Karpas-422 (cell line): ENCODE data around the gene ENOX1. TPM values are rescaled to one million over a fixed set of nuclear protein-coding genes. Genes with fewer than 3 reads are reported as not detected.

Experiments used
- DNase-seq: peaks from one replicate; pipeline ENCODE4 v3.0.0-alpha.2; 2015
- H2AFZ ChIP-seq: fragments of 200-600 bp; sonication (generic); 2 replicates; pipeline ENCODE4 v1.6.1; 2014; ENCODE audit warnings: antibody characterized with exemption, low read length, mixed read lengths
- H3K27ac ChIP-seq: fragments of 200-600 bp; sonication (generic); 2 replicates; pipeline ENCODE4 v1.5.1; 2014; ENCODE audit warnings: mild to moderate bottlenecking, low read length, moderate library complexity
- H3K27me3 ChIP-seq: fragments of 200-600 bp; sonication (generic); 2 replicates; pipeline ENCODE4 v1.6.1; 2014; ENCODE audit warnings: low read length, mixed read lengths
- H3K36me3 ChIP-seq: fragments of 200-600 bp; sonication (generic); 2 replicates; pipeline ENCODE4 v1.6.1; 2014; ENCODE audit warnings: low read length, mixed read lengths; ENCODE audit not compliant: insufficient read depth
- H3K4me1 ChIP-seq: fragments of 200-600 bp; sonication (generic); 2 replicates; pipeline ENCODE4 v1.6.1; 2014; ENCODE audit warnings: mild to moderate bottlenecking, low read length, mixed read lengths
- H3K4me2 ChIP-seq: fragments of 200-600 bp; sonication (generic); 2 replicates; pipeline ENCODE4 v1.6.1; 2014; ENCODE audit warnings: low read length, low read depth, mild to moderate bottlenecking; ENCODE audit not compliant: poor library complexity, severe bottlenecking
- H3K4me3 ChIP-seq: fragments of 200-600 bp; sonication (generic); 2 replicates; pipeline ENCODE4 v1.5.1; 2014; ENCODE audit warnings: mild to moderate bottlenecking, antibody characterized with exemption, low read length, mixed read lengths
- H3K79me2 ChIP-seq: fragments of 200-600 bp; sonication (generic); 2 replicates; pipeline ENCODE4 v1.6.1; 2014; ENCODE audit warnings: mild to moderate bottlenecking, low read length, mixed read lengths
- H3K9ac ChIP-seq: fragments of 200-600 bp; sonication (generic); 2 replicates; pipeline ENCODE4 v1.6.0; 2014; ENCODE audit warnings: low read length
- H3K9me2 ChIP-seq: fragments of 200-600 bp; sonication (generic), shearing (Covaris generic); replicated peaks from 2 replicates; pipeline ENCODE4 v1.6.0; 2014; ENCODE audit warnings: mild to moderate bottlenecking, low read length, moderate library complexity; ENCODE audit not compliant: insufficient read depth
- H3K9me3 ChIP-seq: fragments of 300-700, 200-600 bp; sonication (generic); 2 replicates; pipeline ENCODE4 v1.6.1; 2014; ENCODE audit warnings: low read length, mixed read lengths
- H4K20me1 ChIP-seq: fragments of 200-600 bp; sonication (generic); 2 replicates; pipeline ENCODE4 v1.6.1; 2014; ENCODE audit warnings: mild to moderate bottlenecking, antibody characterized with exemption, low read length, low read depth; ENCODE audit not compliant: insufficient read depth
- total RNA-seq: library from RNA; depleted of rRNA; stranded (reverse); fragments of >200 nt; shearing (Covaris generic); gene quantifications from 2 replicates; pipeline ENCODE4 v1.2.3, GENCODE V29; 2014; ENCODE audit warnings: low replicate concordance

The ENOX1 gene
- total RNA-seq, 1 experiment from 2014 or later: not detected

GRCh38 chr13:43543331-43543730, 243.4 kb downstream of the ENOX1 start:
- no peak for DNase-seq
- no peaks in the 10 kb centered on the region for H3K36me3 ChIP-seq
- H3K4me1 ChIP-seq: no peaks in the 10 kb centered on the region
- no peak overlapping the region for H3K4me2 ChIP-seq
- no peak overlapping the region for H2AFZ ChIP-seq
- no peaks in the 10 kb centered on the region for H3K9me2 ChIP-seq
- H4K20me1 ChIP-seq: no peaks in the 10 kb centered on the region
- H3K27me3 ChIP-seq: no peaks in the 10 kb centered on the region
- H3K4me3 ChIP-seq: no peak overlapping the region
- H3K9me3 ChIP-seq: no peaks in the 10 kb centered on the region
- H3K27ac ChIP-seq: no peak overlapping the region
- no peaks in the 10 kb centered on the region for H3K79me2 ChIP-seq
- no peak overlapping the region for H3K9ac ChIP-seq

DNA sequence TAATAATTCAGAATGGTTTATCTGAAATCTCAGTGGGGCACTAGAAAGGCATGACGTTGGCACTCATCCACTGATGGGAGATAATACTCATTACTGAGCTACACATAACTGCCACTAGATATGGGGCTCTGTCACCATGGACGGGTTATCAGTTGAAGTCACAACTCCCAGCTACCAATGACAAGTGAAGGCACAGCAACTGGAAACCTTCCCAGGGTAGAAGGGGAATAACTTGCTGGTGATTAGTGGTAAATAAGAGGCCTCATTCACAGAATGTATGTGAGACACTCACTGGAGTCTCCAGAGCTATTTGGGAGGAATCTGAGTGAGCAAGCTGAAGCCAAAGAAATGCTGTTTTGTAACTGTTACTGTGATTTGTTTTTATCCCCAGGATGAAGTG, 249.6 kb downstream of the ENOX1 start:
- no peak overlapping the region for H2AFZ ChIP-seq
- no peaks in the 10 kb centered on the region for H3K36me3 ChIP-seq
- no peak overlapping the region for H3K4me3 ChIP-seq
- H3K4me2 ChIP-seq: no peak overlapping the region
- no peaks in the 10 kb centered on the region for H3K4me1 ChIP-seq
- H3K9me2 ChIP-seq: no peaks in the 10 kb centered on the region
- no peaks in the 10 kb centered on the region for H3K9me3 ChIP-seq
- H3K79me2 ChIP-seq: no peaks in the 10 kb centered on the region
- no peaks in the 10 kb centered on the region for H3K27me3 ChIP-seq
- H4K20me1 ChIP-seq: no peaks in the 10 kb centered on the region
- no peak overlapping the region for H3K9ac ChIP-seq
- no peak overlapping the region for H3K27ac ChIP-seq
- DNase-seq: no peak

- Histone ChIP-seq H3K9me2 (no peaks in the 10 kb centered on the region), H2AFZ (no peak overlapping the region), H3K27ac (no peak overlapping the region)
These were observed 257.0 kb downstream of the ENOX1 start for GRCh38 chr13:43529796-43530195.

DNA sequence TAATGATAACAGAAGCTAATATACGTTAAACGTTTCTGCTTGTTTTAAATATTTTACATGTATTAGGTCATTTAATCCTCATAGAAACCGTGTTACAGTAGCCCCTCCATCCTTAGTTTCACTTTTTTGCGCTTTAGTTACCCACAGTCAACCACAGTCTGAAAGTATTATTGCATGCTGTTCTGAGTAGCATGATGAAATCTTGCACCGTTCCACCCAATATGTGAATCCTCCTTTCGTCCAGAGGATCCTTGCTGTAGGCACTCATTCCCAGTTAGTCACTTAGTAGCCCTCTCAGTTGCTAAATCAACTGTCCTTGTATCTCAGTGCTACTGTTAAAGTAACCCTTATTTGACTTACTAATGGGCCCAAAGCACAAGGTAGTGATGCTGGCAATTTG, 257.8 kb downstream of the ENOX1 start:
- H3K27ac ChIP-seq: no peak overlapping the region
- H2AFZ ChIP-seq: no peak overlapping the region
- no peaks in the 10 kb centered on the region for H3K27me3 ChIP-seq
- no peak overlapping the region for H3K4me3 ChIP-seq
- no peaks in the 10 kb centered on the region for H4K20me1 ChIP-seq
- no peak overlapping the region for H3K9ac ChIP-seq
- no peaks in the 10 kb centered on the region for H3K9me3 ChIP-seq
- H3K4me2 ChIP-seq: no peak overlapping the region
- no peaks in the 10 kb centered on the region for H3K79me2 ChIP-seq
- DNase-seq: no peak
- H3K9me2 ChIP-seq: no peaks in the 10 kb centered on the region
- H3K4me1 ChIP-seq: no peaks in the 10 kb centered on the region
- H3K36me3 ChIP-seq: no peaks in the 10 kb centered on the region

More at GRCh38 chr13:43529796-43530195, 257.0 kb downstream of the ENOX1 start:
- H3K79me2 ChIP-seq: no peaks in the 10 kb centered on the region
- no peaks in the 10 kb centered on the region for H3K27me3 ChIP-seq
- no peak overlapping the region for H3K4me3 ChIP-seq
- no peak for DNase-seq
- no peaks in the 10 kb centered on the region for H3K36me3 ChIP-seq
- no peaks in the 10 kb centered on the region for H3K4me1 ChIP-seq
- H3K9me3 ChIP-seq: no peaks in the 10 kb centered on the region
- no peak overlapping the region for H3K4me2 ChIP-seq
- H4K20me1 ChIP-seq: no peaks in the 10 kb centered on the region
- H3K9ac ChIP-seq: no peak overlapping the region

- no peaks in the 10 kb centered on the region for H3K36me3 ChIP-seq
- H3K9ac ChIP-seq: no peak overlapping the region
- H2AFZ ChIP-seq: no peak overlapping the region
- H3K27ac ChIP-seq: no peak overlapping the region
- no peaks in the 10 kb centered on the region for H3K79me2 ChIP-seq
- H3K9me3 ChIP-seq: no peaks in the 10 kb centered on the region
- no peaks in the 10 kb centered on the region for H3K27me3 ChIP-seq
- H3K4me3 ChIP-seq: no peak overlapping the region
- no peak overlapping the region for H3K4me2 ChIP-seq
- no peaks in the 10 kb centered on the region for H4K20me1 ChIP-seq
- no peaks in the 10 kb centered on the region for H3K4me1 ChIP-seq
- H3K9me2 ChIP-seq: no peaks in the 10 kb centered on the region
- DNase-seq: no peak
These were observed 264.0 kb downstream of the ENOX1 start for GRCh38 chr13:43522788-43523187.

- Histone ChIP-seq H3K9me2 (no peaks in the 10 kb centered on the region), H3K4me2 (no peak overlapping the region), H3K36me3 (no peaks in the 10 kb centered on the region), H3K27ac (no peak overlapping the region), H3K4me3 (no peak overlapping the region), H4K20me1 (no peaks in the 10 kb centered on the region), H3K27me3 (no peaks in the 10 kb centered on the region), H3K9me3 (no peaks in the 10 kb centered on the region), H3K9ac (no peak overlapping the region), H3K79me2 (no peaks in the 10 kb centered on the region), H2AFZ (no peak overlapping the region), H3K4me1 (no peaks in the 10 kb centered on the region)
- DNase-seq: no peak
These were observed 266.4 kb downstream of the ENOX1 start for GRCh38 chr13:43520351-43520750.

- Histone ChIP-seq H3K4me2 (no peak overlapping the region), H4K20me1 (no peaks in the 10 kb centered on the region), H3K36me3 (no peaks in the 10 kb centered on the region), H3K4me3 (no peak overlapping the region), H3K79me2 (no peaks in the 10 kb centered on the region), H2AFZ (no peak overlapping the region), H3K9me2 (no peaks in the 10 kb centered on the region), H3K9me3 (no peaks in the 10 kb centered on the region), H3K4me1 (no peaks in the 10 kb centered on the region), H3K9ac (no peak overlapping the region), H3K27me3 (no peaks in the 10 kb centered on the region), H3K27ac (no peak overlapping the region)
- DNase-seq: no peak
These were observed 267.9 kb downstream of the ENOX1 start for GRCh38 chr13:43518833-43519232.

GRCh38 chr13:43516401-43516833, 270.4 kb downstream of the ENOX1 start:
- H4K20me1 ChIP-seq: no peaks in the 10 kb centered on the region
- no peaks in the 10 kb centered on the region for H3K9me3 ChIP-seq
- no peak for DNase-seq
- no peak overlapping the region for H3K4me2 ChIP-seq
- H3K36me3 ChIP-seq: no peaks in the 10 kb centered on the region
- H3K79me2 ChIP-seq: no peaks in the 10 kb centered on the region
- no peak overlapping the region for H3K27ac ChIP-seq
- H3K9me2 ChIP-seq: no peaks in the 10 kb centered on the region
- H2AFZ ChIP-seq: no peak overlapping the region
- H3K9ac ChIP-seq: no peak overlapping the region
- H3K4me1 ChIP-seq: no peaks in the 10 kb centered on the region
- no peaks in the 10 kb centered on the region for H3K27me3 ChIP-seq
- no peak overlapping the region for H3K4me3 ChIP-seq

GRCh38 chr13:43515531-43515930, 271.2 kb downstream of the ENOX1 start:
- no peaks in the 10 kb centered on the region for H3K79me2 ChIP-seq
- no peaks in the 10 kb centered on the region for H3K9me2 ChIP-seq
- no peaks in the 10 kb centered on the region for H3K36me3 ChIP-seq
- H3K27ac ChIP-seq: no peak overlapping the region
- no peak overlapping the region for H3K4me3 ChIP-seq
- no peaks in the 10 kb centered on the region for H3K9me3 ChIP-seq
- no peak for DNase-seq
- H2AFZ ChIP-seq: no peak overlapping the region
- H3K4me1 ChIP-seq: no peaks in the 10 kb centered on the region
- no peak overlapping the region for H3K4me2 ChIP-seq
- no peaks in the 10 kb centered on the region for H4K20me1 ChIP-seq
- no peaks in the 10 kb centered on the region for H3K27me3 ChIP-seq
- no peak overlapping the region for H3K9ac ChIP-seq
